ENCODE measurements around the gene MICAL1.

The MICAL1 gene

GRCh38 chr6:109488001-109488400, 32.4 kb upstream of the MICAL1 start:
- Histone ChIP-seq H3K79me2 (ENCODE audit: low read length) (no peaks in the 10 kb centered on the region), H3K27me3 (replicated peaks; ENCODE audit: insufficient read depth, low read length) (no peaks in the 10 kb centered on the region), H3K27ac (ENCODE audit: low read length) (no peak overlapping the region), H4K20me1 (ENCODE audit: insufficient read depth, low read length) (no peaks in the 10 kb centered on the region), H3K9me3 (replicated peaks; ENCODE audit: insufficient read depth, low read length) (no peaks in the 10 kb centered on the region), H3K4me1 (ENCODE audit: low read length) (peaks cover 17% of the 10 kb centered on the region), H3F3A (ENCODE audit: insufficient read depth, low read length) (0 out of 2 replicates have a peak, but pooled peaks cover 4% of the 10 kb centered on the region), H3K4me2 (ENCODE audit: low read depth, low read length) (no peak overlapping the region), H3K36me3 (replicated peaks; ENCODE audit: insufficient read depth, low read length) (no peaks in the 10 kb centered on the region), H3K4me3 (ENCODE audit: low read length) (no peak overlapping the region), H2AFZ (ENCODE audit: low read length) (no peak overlapping the region), H3K9me2 (replicated peaks; ENCODE audit: insufficient read depth, low read length) (no peaks in the 10 kb centered on the region), H3K9ac (ENCODE audit: low read length) (no peak overlapping the region)
- no peak for DNase-seq
- TF ChIP-seq EZH2phosphoT487 (IDR thresholded peaks at IDR 0.05; ENCODE audit: low read length): no peak
- TF ChIP-seq CTCF (IDR thresholded peaks at IDR 0.05; ENCODE audit: low read length): no peak
- no peak for TF ChIP-seq EZH2 (optimal IDR thresholded peaks at IDR 0.05; ENCODE audit: low read depth, low read length)

- DNase-seq: no peak
- no peaks in the 10 kb centered on the region for H3K27me3 ChIP-seq (replicated peaks; ENCODE audit: insufficient read depth, low read length)
- peaks cover 3% of the 10 kb centered on the region; the same call in 1 of the 2 replicates for H3K36me3 ChIP-seq (replicated peaks; ENCODE audit: insufficient read depth, low read length)
- H3K79me2 ChIP-seq (ENCODE audit: low read length): peaks cover 18% of the 10 kb centered on the region
- H3K4me2 ChIP-seq (ENCODE audit: low read depth, low read length): no peak overlapping the region
- H2AFZ ChIP-seq (ENCODE audit: low read length): no peak overlapping the region
- TF ChIP-seq EZH2 (optimal IDR thresholded peaks at IDR 0.05; ENCODE audit: low read depth, low read length): no peak
- TF ChIP-seq CTCF (IDR thresholded peaks at IDR 0.05; ENCODE audit: low read length): no peak
- no peak for TF ChIP-seq EZH2phosphoT487 (IDR thresholded peaks at IDR 0.05; ENCODE audit: low read length)
- no peak overlapping the region for H3K27ac ChIP-seq (ENCODE audit: low read length)
- peaks cover 13% of the 10 kb centered on the region for H3K4me1 ChIP-seq (ENCODE audit: low read length)
- no peak overlapping the region for H3K4me3 ChIP-seq (ENCODE audit: low read length)
- no peaks in the 10 kb centered on the region for H3K9me3 ChIP-seq (replicated peaks; ENCODE audit: insufficient read depth, low read length)
- no peak overlapping the region for H3K9ac ChIP-seq (ENCODE audit: low read length)
- H4K20me1 ChIP-seq (ENCODE audit: insufficient read depth, low read length): no peaks in the 10 kb centered on the region
- H3K9me2 ChIP-seq (replicated peaks; ENCODE audit: insufficient read depth, low read length): no peaks in the 10 kb centered on the region
- peaks cover 4% of the 10 kb centered on the region; the same call in 1 of the 2 replicates for H3F3A ChIP-seq (ENCODE audit: insufficient read depth, low read length)
These were observed 30.5 kb upstream of the MICAL1 start for GRCh38 chr6:109486068-109486467.

GRCh38 chr6:109485266-109485935, 29.8 kb upstream of the MICAL1 start:
- no peaks in the 10 kb centered on the region for H3K9me3 ChIP-seq (replicated peaks; ENCODE audit: insufficient read depth, low read length)
- H3K9ac ChIP-seq (ENCODE audit: low read length): no peak overlapping the region
- no peak overlapping the region for H2AFZ ChIP-seq (ENCODE audit: low read length)
- H3K79me2 ChIP-seq (ENCODE audit: low read length): peaks cover 25% of the 10 kb centered on the region
- no peak overlapping the region for H3K4me2 ChIP-seq (ENCODE audit: low read depth, low read length)
- TF ChIP-seq CTCF (IDR thresholded peaks at IDR 0.05; ENCODE audit: low read length): no peak
- TF ChIP-seq EZH2 (optimal IDR thresholded peaks at IDR 0.05; ENCODE audit: low read depth, low read length): no peak
- TF ChIP-seq EZH2phosphoT487 (IDR thresholded peaks at IDR 0.05; ENCODE audit: low read length): no peak
- no peaks in the 10 kb centered on the region for H4K20me1 ChIP-seq (ENCODE audit: insufficient read depth, low read length)
- peaks cover 10% of the 10 kb centered on the region; the same call in 1 of the 2 replicates for H3K36me3 ChIP-seq (replicated peaks; ENCODE audit: insufficient read depth, low read length)
- no peaks in the 10 kb centered on the region; the same call in 1 of the 2 replicates for H3F3A ChIP-seq (ENCODE audit: insufficient read depth, low read length)
- H3K9me2 ChIP-seq (replicated peaks; ENCODE audit: insufficient read depth, low read length): no peaks in the 10 kb centered on the region
- peaks cover 14% of the 10 kb centered on the region for H3K4me1 ChIP-seq (ENCODE audit: low read length)
- no peak overlapping the region for H3K27ac ChIP-seq (ENCODE audit: low read length)
- DNase-seq: no peak
- H3K4me3 ChIP-seq (ENCODE audit: low read length): no peak overlapping the region
- H3K27me3 ChIP-seq (replicated peaks; ENCODE audit: insufficient read depth, low read length): no peaks in the 10 kb centered on the region

Data from MM.1S (cell line).